RWPE1 (cell line): ENCODE data around the gene TAS2R4.
"Not testable (repeated sequence)": the region's sequence is repeated elsewhere in the genome, so short reads cannot be mapped to it uniquely, and the experiment has no call there.

Experiments used
- CTCF ChIA-PET: fragments of 350-600 bp; sonication (Branson Sonifier 250); formaldehyde crosslinking; extraction: SDS; loops from one replicate; lab custom pipeline; 2021; lab: Yijun Ruan, JAX
- POLR2A ChIA-PET: fragments of 400-600 bp; formaldehyde crosslinking; extraction: SDS; loops from one replicate; lab custom pipeline; 2020; ENCODE audit warnings: antibody characterized with exemption; ENCODE audit not compliant: low non-redundant PET; lab: Yijun Ruan, JAX
- DNase-seq: peaks from one replicate; pipeline ENCODE4 v3.0.0; 2012; ENCODE audit warnings: low spot score
- H3K27ac ChIP-seq: fragments of 450-650 bp; 2 replicates; pipeline ENCODE4 v1.5.1; 2017
- TF ChIP-seq, protein P1 (sequence below): fragments of 450-650 bp; conservative IDR thresholded peaks from 2 replicates; pipeline ENCODE4 v1.5.1; 2017; ENCODE audit warnings: low read depth, mild to moderate bottlenecking

The TAS2R4 gene

GRCh38 chr7:141763797-141764196 is 12.7 kb upstream of the TAS2R4 start, which contains the start of gene TAS2R3:
TSS of gene TAS2R3 (plus strand) at chr7:141764097. CDS start at chr7:141764159, 62 bp downstream.
- DNase-seq, result no peak
- TF ChIP-seq, protein P1, sequence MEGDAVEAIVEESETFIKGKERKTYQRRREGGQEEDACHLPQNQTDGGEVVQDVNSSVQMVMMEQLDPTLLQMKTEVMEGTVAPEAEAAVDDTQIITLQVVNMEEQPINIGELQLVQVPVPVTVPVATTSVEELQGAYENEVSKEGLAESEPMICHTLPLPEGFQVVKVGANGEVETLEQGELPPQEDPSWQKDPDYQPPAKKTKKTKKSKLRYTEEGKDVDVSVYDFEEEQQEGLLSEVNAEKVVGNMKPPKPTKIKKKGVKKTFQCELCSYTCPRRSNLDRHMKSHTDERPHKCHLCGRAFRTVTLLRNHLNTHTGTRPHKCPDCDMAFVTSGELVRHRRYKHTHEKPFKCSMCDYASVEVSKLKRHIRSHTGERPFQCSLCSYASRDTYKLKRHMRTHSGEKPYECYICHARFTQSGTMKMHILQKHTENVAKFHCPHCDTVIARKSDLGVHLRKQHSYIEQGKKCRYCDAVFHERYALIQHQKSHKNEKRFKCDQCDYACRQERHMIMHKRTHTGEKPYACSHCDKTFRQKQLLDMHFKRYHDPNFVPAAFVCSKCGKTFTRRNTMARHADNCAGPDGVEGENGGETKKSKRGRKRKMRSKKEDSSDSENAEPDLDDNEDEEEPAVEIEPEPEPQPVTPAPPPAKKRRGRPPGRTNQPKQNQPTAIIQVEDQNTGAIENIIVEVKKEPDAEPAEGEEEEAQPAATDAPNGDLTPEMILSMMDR, result no peak
- no peak within 1 kb of the TSS for H3K27ac ChIP-seq
- POLR2A ChIA-PET, result no interaction called here
- CTCF ChIA-PET, result no interaction called here

DNA sequence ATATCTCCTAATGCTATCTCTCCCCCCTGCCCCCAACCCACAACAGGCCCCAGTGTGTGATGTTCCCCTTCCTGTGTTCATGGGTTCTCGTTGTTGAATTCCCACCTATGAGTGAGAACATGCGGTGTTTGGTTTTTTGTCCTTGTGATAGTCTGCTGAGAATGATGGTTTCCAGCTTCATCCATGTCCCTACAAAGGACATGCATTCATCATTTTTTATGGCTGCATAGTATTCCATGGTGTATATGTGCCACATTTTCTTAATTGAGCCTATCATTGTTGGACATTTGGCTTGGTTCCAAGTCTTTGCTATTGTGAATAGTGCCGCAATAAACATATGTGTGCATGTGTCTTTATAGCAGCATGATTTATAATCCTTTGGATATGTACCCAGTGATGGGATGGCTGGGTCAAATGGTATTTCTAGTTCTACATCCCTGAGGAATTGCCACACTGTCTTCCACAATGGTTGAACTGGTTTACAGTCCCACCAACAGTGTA is 6.3 kb upstream of the TAS2R4 start:
- CTCF ChIA-PET, POLR2A ChIA-PET, H3K27ac ChIP-seq, DNase-seq: not testable (repeated sequence)

- no peak overlapping the region for H3K27ac ChIP-seq
- ChIA-PET POLR2A (no interaction called here), CTCF (interaction anchor here (0.6 to 1.3 kb wide), 6 partner anchors 9 to 641 kb away, joined by 3 to 4 read pairs (median 4); no protein-coding TSS in a partner anchor)
- TF ChIP-seq, protein P1, result peak; percentile 94
- peak; percentile 20 for DNase-seq
These were observed 9.5 kb downstream of the TAS2R4 start for GRCh38 chr7:141785706-141786552.

DNA sequence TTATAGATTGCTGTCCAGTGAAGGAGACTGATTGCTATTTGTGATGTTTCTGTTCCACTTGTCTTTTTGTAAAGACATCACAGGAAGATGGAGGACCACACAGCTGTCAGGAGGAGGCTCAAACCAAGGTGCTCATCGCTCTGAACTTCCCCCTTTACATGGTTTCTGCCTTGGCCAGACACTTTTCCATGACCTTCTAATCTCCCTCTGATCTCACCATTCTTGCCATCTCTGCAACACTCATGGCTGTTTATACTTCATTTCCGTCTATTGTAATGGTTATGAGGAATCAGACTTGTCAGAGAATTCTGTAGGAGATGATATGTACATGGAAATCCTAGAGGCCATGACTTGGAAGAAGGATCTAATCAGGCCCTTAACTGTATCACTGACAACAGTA is 11.8 kb downstream of the TAS2R4 start:
- POLR2A ChIA-PET, result no interaction called here
- CTCF ChIA-PET, result interaction anchor here (0.6 kb wide), 1 partner anchor 54 kb away, joined by 7 read pairs; no protein-coding TSS in a partner anchor
- DNase-seq, result no peak
- TF ChIP-seq, protein P1, result no peak
- H3K27ac ChIP-seq, result no peak overlapping the region

DNA sequence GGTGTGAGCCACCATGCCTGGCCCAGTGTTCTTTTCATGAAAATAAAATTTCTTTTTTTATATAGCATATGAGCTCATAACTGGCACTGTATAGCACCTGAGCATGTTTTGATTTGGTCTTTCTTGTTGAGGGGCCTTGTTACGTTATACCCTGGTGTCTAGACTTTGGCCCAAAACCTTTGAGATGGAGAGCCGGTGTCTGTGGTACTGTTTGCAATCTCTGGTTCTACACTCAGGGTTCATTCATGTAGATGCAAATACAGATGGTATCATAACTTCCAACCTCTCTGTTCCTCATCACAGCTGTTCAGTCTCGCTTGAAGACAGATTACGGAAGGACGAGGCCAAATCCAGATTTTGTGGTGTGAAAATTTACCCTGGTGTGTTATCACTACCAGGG is 13.4 kb downstream of the TAS2R4 start, which contains the start of gene TAS2R5:
Gene TAS2R5 (plus strand): TSS at position 301 of the 400 bp plus-strand sequence. CDS start 145 bp downstream, outside the sequence.
- TF ChIP-seq, protein P1, result no peak
- no peak for DNase-seq
- ChIA-PET POLR2A (no interaction called here), CTCF (no interaction called here)
- no peak within 1 kb of the TSS for H3K27ac ChIP-seq

GRCh38 chr7:141792526-141792925 is 16.1 kb downstream of the TAS2R4 start:
- POLR2A ChIA-PET, result no interaction called here
- no peak for DNase-seq
- CTCF ChIA-PET, result no interaction called here
- TF ChIP-seq, protein P1, result no peak
- H3K27ac ChIP-seq, result no peak overlapping the region

DNA sequence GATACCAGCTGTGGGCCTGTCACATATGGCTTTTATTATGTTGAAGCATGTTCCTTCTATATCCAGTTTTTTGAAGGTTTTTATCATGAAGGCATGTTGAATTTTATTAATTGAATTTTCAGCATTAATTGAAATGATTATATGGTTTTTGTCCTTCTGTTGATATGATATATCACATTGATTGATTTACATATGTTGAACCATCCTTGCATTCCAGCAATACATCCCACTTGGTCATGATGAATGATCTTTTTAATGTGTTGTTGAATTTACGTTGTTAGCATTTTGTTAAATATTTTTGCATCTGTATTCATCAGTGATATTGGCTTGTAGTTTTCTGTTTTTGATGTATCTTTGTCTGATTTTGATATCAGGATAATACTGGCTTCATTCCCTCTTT is 43.6 kb downstream of the TAS2R4 start:
- DNase-seq, result no peak
- no peak overlapping the region for H3K27ac ChIP-seq
- TF ChIP-seq, protein P1, result no peak
- CTCF ChIA-PET, result no interaction called here
- POLR2A ChIA-PET, result no interaction called here

GRCh38 chr7:141822432-141822831 is 46.0 kb downstream of the TAS2R4 start:
- DNase-seq, POLR2A ChIA-PET, H3K27ac ChIP-seq, CTCF ChIA-PET: not testable (repeated sequence)
